ENCODE data around the gene JADE2.

Gene JADE2

GRCh38 chr5:134610725-134611124, 85.3 kb downstream of the JADE2 start:
- no peak overlapping the region for H3K27ac ChIP-seq
- no peak for DNase-seq
- peaks cover 47% of the 10 kb centered on the region for H3K36me3 ChIP-seq
- no peaks in the 10 kb centered on the region for H3K9me3 ChIP-seq (ENCODE audit: severe bottlenecking)
- H3K27me3 ChIP-seq (ENCODE audit: insufficient read depth, low read depth, severe bottlenecking): no peaks in the 10 kb centered on the region
- no peak for TF ChIP-seq CTCF (IDR thresholded peaks at IDR 0.05; ENCODE audit: low read depth, low read length)
- H3K4me3 ChIP-seq (ENCODE audit: low read depth, low read length): no peak overlapping the region

- Histone ChIP-seq H3K4me3 (ENCODE audit: low read depth, low read length) (no peak overlapping the region), H3K36me3 (peaks cover 41% of the 10 kb centered on the region), H3K27ac (no peak overlapping the region), H3K27me3 (ENCODE audit: insufficient read depth, low read depth, severe bottlenecking) (no peaks in the 10 kb centered on the region), H3K9me3 (ENCODE audit: severe bottlenecking) (no peaks in the 10 kb centered on the region)
- TF ChIP-seq CTCF (IDR thresholded peaks at IDR 0.05; ENCODE audit: low read depth, low read length): no peak
- DNase-seq: no peak
Observed at GRCh38 chr5:134611515-134611914, 86.0 kb downstream of the JADE2 start.

GRCh38 chr5:134614450-134615085, 89.1 kb downstream of the JADE2 start:
- no peak for TF ChIP-seq CTCF (IDR thresholded peaks at IDR 0.05; ENCODE audit: low read depth, low read length)
- no peaks in the 10 kb centered on the region for H3K9me3 ChIP-seq (ENCODE audit: severe bottlenecking)
- H3K27me3 ChIP-seq (ENCODE audit: insufficient read depth, low read depth, severe bottlenecking): no peaks in the 10 kb centered on the region
- H3K36me3 ChIP-seq: peaks cover 45% of the 10 kb centered on the region
- H3K27ac ChIP-seq: no peak overlapping the region
- DNase-seq: no peak
- no peak overlapping the region for H3K4me3 ChIP-seq (ENCODE audit: low read depth, low read length)

- H3K27ac ChIP-seq: no peak overlapping the region
- DNase-seq: no peak
- H3K36me3 ChIP-seq: peaks cover 63% of the 10 kb centered on the region
- H3K4me3 ChIP-seq (ENCODE audit: low read depth, low read length): no peak overlapping the region
- no peaks in the 10 kb centered on the region for H3K9me3 ChIP-seq (ENCODE audit: severe bottlenecking)
- TF ChIP-seq CTCF (IDR thresholded peaks at IDR 0.05; ENCODE audit: low read depth, low read length): no peak
- no peaks in the 10 kb centered on the region for H3K27me3 ChIP-seq (ENCODE audit: insufficient read depth, low read depth, severe bottlenecking)
Observed at GRCh38 chr5:134620634-134621033, 95.2 kb downstream of the JADE2 start.

- no peak for TF ChIP-seq CTCF (IDR thresholded peaks at IDR 0.05; ENCODE audit: low read depth, low read length)
- H3K36me3 ChIP-seq: peaks cover 28% of the 10 kb centered on the region
- no peak for DNase-seq
- no peaks in the 10 kb centered on the region for H3K9me3 ChIP-seq (ENCODE audit: severe bottlenecking)
- no peak overlapping the region for H3K27ac ChIP-seq
- no peaks in the 10 kb centered on the region for H3K27me3 ChIP-seq (ENCODE audit: insufficient read depth, low read depth, severe bottlenecking)
- no peak overlapping the region for H3K4me3 ChIP-seq (ENCODE audit: low read depth, low read length)
Observed at GRCh38 chr5:134625559-134625958, 100.1 kb downstream of the JADE2 start.

All from WERI-Rb-1 (cell line).